HL-60 (cell line): ENCODE measurements around the gene C5orf52.

Experiments used
- DNase-seq, 2 experiments: peaks; one replicate each; pipeline ENCODE4 v3.0.0-alpha.2; 2010 to 2020; ENCODE audit warnings: low read depth in 1 of 2, low spot score in 1 of 2
- H3K27ac ChIP-seq: fragments of 250-450 bp; sonication (Bioruptor Pico); replicated peaks from 2 replicates; pipeline ENCODE4 v1.5.1; 2020; ENCODE audit warnings: mild to moderate bottlenecking, moderate library complexity
- H3K27me3 ChIP-seq: fragments of 250-450 bp; sonication (Bioruptor Pico); 2 replicates; pipeline ENCODE4 v1.5.1; 2021; ENCODE audit warnings: mild to moderate bottlenecking, moderate library complexity; ENCODE audit not compliant: insufficient read depth, poor library complexity, severe bottlenecking
- H3K4me3 ChIP-seq: replicated peaks from 2 replicates; pipeline ENCODE4 v1.5.1; 2011; ENCODE audit warnings: mild to moderate bottlenecking, control low read depth, low read length; ENCODE audit not compliant: insufficient read depth
- CTCF ChIP-seq: IDR thresholded peaks from one replicate; pipeline ENCODE4 v1.5.1; 2011; ENCODE audit warnings: low read length, control low read depth, inconsistent platforms; ENCODE audit not compliant: insufficient read depth
- GABPA ChIP-seq: IDR thresholded peaks from 2 replicates; pipeline ENCODE4 v1.6.1; 2012; ENCODE audit warnings: low read depth
- POLR2AphosphoS5 ChIP-seq: IDR thresholded peaks from 2 replicates; pipeline ENCODE4 v1.6.1; 2012; ENCODE audit warnings: low read depth
- REST ChIP-seq: IDR thresholded peaks from 2 replicates; pipeline ENCODE4 v1.6.1; 2012; ENCODE audit warnings: low read depth; ENCODE audit not compliant: insufficient replicate concordance
- SPI1 ChIP-seq: IDR thresholded peaks from 2 replicates; pipeline ENCODE4 v1.6.1; 2012; ENCODE audit warnings: low read depth, mild to moderate bottlenecking, borderline replicate concordance

C5orf52 gene

GRCh38 chr5:157659868-157660660 lies 11.3 kb upstream of the C5orf52 start:
- Histone ChIP-seq H3K27ac (no peak overlapping the region), H3K27me3 (no peaks in the 10 kb centered on the region), H3K4me3 (no peak overlapping the region)
- DNase-seq, result no peak
- TF ChIP-seq SPI1 (no peak), CTCF (no peak), REST (no peak), GABPA (no peak), POLR2AphosphoS5 (no peak)

GRCh38 chr5:157665467-157666070 lies 5.8 kb upstream of the C5orf52 start:
- Histone ChIP-seq H3K4me3 (no peak overlapping the region), H3K27ac (no peak overlapping the region), H3K27me3 (peaks cover 8% of the 10 kb centered on the region)
- DNase-seq, result peak in 1 of 2 experiments; percentile 23
- no peak for TF ChIP-seq GABPA
- TF ChIP-seq POLR2AphosphoS5, result no peak
- no peak for TF ChIP-seq REST
- TF ChIP-seq SPI1, result no peak
- TF ChIP-seq CTCF, result no peak

- DNase-seq, result no peak
- no peak for TF ChIP-seq POLR2AphosphoS5
- TF ChIP-seq GABPA, result no peak
- no peak for TF ChIP-seq REST
- TF ChIP-seq CTCF, result no peak
- TF ChIP-seq SPI1, result no peak
These were observed 3.0 kb upstream of the C5orf52 start for GRCh38 chr5:157668356-157668755.

More at GRCh38 chr5:157668356-157668755, 3.0 kb upstream of the C5orf52 start:
- H3K27me3 ChIP-seq, result peaks cover 28% of the 10 kb centered on the region
- no peak overlapping the region for H3K27ac ChIP-seq
- H3K4me3 ChIP-seq, result no peak overlapping the region
